Endothelial cell of umbilical vein (primary cell): Measurements from ENCODE around the gene DDX54.

Experiments
- CTCF ChIP-seq, 2 donors: IDR thresholded peaks; 1 replicate in 1 of 2; 2 replicates in 1 of 2; pipeline ENCODE4 v1.5.1; 2011; ENCODE audit warnings: low read length in 2 of 2, mild to moderate bottlenecking in 2 of 2, moderate library complexity in 2 of 2, control low read depth in 1 of 2, inconsistent platforms in 1 of 2, low read depth in 1 of 2; ENCODE audit not compliant: insufficient read depth in 1 of 2; ENCODE audit errors: extremely low read depth in 1 of 2
- EZH2 ChIP-seq: IDR thresholded peaks from 2 replicates; pipeline ENCODE4 v1.6.1; 2012; ENCODE audit warnings: borderline replicate concordance, low read depth, mild to moderate bottlenecking, moderate library complexity, low read length, inconsistent platforms; ENCODE audit not compliant: severe bottlenecking
- JUN ChIP-seq: IDR thresholded peaks from 2 replicates; pipeline ENCODE4 v1.6.1; 2011; ENCODE audit warnings: borderline replicate concordance, low read depth; ENCODE audit not compliant: insufficient read length, insufficient read depth
- MAX ChIP-seq: IDR thresholded peaks from 2 replicates; pipeline ENCODE4 v1.6.1; 2011; ENCODE audit not compliant: insufficient read depth, insufficient read length
- MYC ChIP-seq: IDR thresholded peaks from one replicate; pipeline ENCODE4 v1.6.1; 2011; ENCODE audit warnings: mild to moderate bottlenecking, low read depth, low read length
- POLR2A ChIP-seq: IDR thresholded peaks from 2 replicates; pipeline ENCODE4 v1.6.1; 2012; ENCODE audit warnings: low read depth, mild to moderate bottlenecking, control low read depth, low read length
- POLR2AphosphoS5 ChIP-seq: IDR thresholded peaks from 2 replicates; pipeline ENCODE4 v1.6.1; 2012; ENCODE audit warnings: low read depth, mild to moderate bottlenecking, control low read depth, low read length, moderate library complexity; ENCODE audit not compliant: insufficient read depth

GRCh38 chr12:113224955-113225354 lies 39.7 kb upstream of the DDX54 start:
- no peak for TF ChIP-seq POLR2AphosphoS5
- TF ChIP-seq CTCF (IDR thresholded peaks at IDR 0.05; ENCODE audit: extremely low read depth in 1 of 2, insufficient read depth in 1 of 2, low read depth in 1 of 2, low read length in 2 of 2), result no peak
- TF ChIP-seq POLR2A, result no peak
- TF ChIP-seq MYC, result no peak
- no peak for TF ChIP-seq EZH2
- no peak for TF ChIP-seq MAX
- TF ChIP-seq JUN, result no peak
